A549 (cell line): ENCODE measurements around the gene IRF2BPL. TPM values are rescaled to one million over a fixed set of nuclear protein-coding genes. Genes with fewer than 3 reads are reported as not detected.

ENCODE experiments used
- ATOH8 ChIP-seq: fragments of 250-450 bp; sonication (Bioruptor Pico); IDR thresholded peaks from 2 replicates; pipeline ENCODE4 v1.5.0; 2020; ENCODE audit warnings: low read depth, mild to moderate bottlenecking, moderate library complexity
- CBX2 ChIP-seq: fragments of 200-600 bp; sonication (generic); IDR thresholded peaks from 2 replicates; pipeline ENCODE4 v1.6.1; 2016; ENCODE audit warnings: low read depth, mild to moderate bottlenecking, borderline replicate concordance
- CEBPB ChIP-seq, 2 experiments: fragments of >200 bp in 1 of 2; sonication (Bioruptor Twin) in 1 of 2; formaldehyde crosslinking in 1 of 2; IDR thresholded peaks; 2 replicates each; pipeline ENCODE4 v1.6.1; 2012 to 2016
- EHMT2 ChIP-seq: fragments of 200-600 bp; sonication (generic); IDR thresholded peaks from 2 replicates; pipeline ENCODE4 v1.6.1; 2016; ENCODE audit warnings: antibody characterized with exemption, low read depth, mild to moderate bottlenecking, moderate library complexity
- ESRRA ChIP-seq: fragments of 150-350 bp; IDR thresholded peaks from 2 replicates; pipeline ENCODE4 v1.6.1; 2014; ENCODE audit warnings: mild to moderate bottlenecking, low read length, borderline replicate concordance
- FOXS1 ChIP-seq: fragments of 250-450 bp; sonication (Bioruptor Pico); IDR thresholded peaks from 2 replicates; pipeline ENCODE4 v1.5.0; 2020; ENCODE audit warnings: mild to moderate bottlenecking, moderate library complexity
- HDAC2 ChIP-seq: fragments of 200-600 bp; sonication (generic); IDR thresholded peaks from 2 replicates; pipeline ENCODE4 v1.6.1; 2016
- HEYL ChIP-seq: fragments of 250-450 bp; sonication (Bioruptor Pico); IDR thresholded peaks from 2 replicates; pipeline ENCODE4 v1.8.0; 2021; ENCODE audit warnings: mild to moderate bottlenecking, moderate library complexity
- HOXB13 ChIP-seq: fragments of 250-450 bp; sonication (Bioruptor Pico); IDR thresholded peaks from 2 replicates; pipeline ENCODE4 v1.5.0; 2020; ENCODE audit warnings: low read depth, mild to moderate bottlenecking, moderate library complexity
- JUN ChIP-seq, 2 experiments: fragments of >200 bp; sonication (Bioruptor Twin); formaldehyde crosslinking; IDR thresholded peaks; 2 replicates in 1 of 2; 3 replicates in 1 of 2; pipeline ENCODE4 v1.6.1; 2016 to 2017
- JUNB ChIP-seq: fragments of >200 bp; sonication (Bioruptor Twin); formaldehyde crosslinking; IDR thresholded peaks from 2 replicates; pipeline ENCODE4 v1.6.1; 2016
- MAFK ChIP-seq: fragments of 450-650 bp; IDR thresholded peaks from 2 replicates; pipeline ENCODE4 v1.6.1; 2014; ENCODE audit not compliant: partially characterized antibody
- NFE2L2 ChIP-seq: fragments of 150-350 bp; conservative IDR thresholded peaks from 2 replicates; pipeline ENCODE4 v1.6.1; 2014; ENCODE audit warnings: low read length
- NPAS2 ChIP-seq: fragments of 250-450 bp; sonication (Bioruptor Pico); IDR thresholded peaks from 2 replicates; pipeline ENCODE4 v1.8.0; 2022; ENCODE audit warnings: mild to moderate bottlenecking, moderate library complexity, borderline replicate concordance
- PBX3 ChIP-seq: IDR thresholded peaks from 2 replicates; pipeline ENCODE4 v1.6.1; 2012
- PHF8 ChIP-seq: fragments of 200-600 bp; sonication (generic); IDR thresholded peaks from 2 replicates; pipeline ENCODE4 v1.6.1; 2016; ENCODE audit warnings: low read depth, mild to moderate bottlenecking, antibody characterized with exemption, moderate library complexity, borderline replicate concordance
- RCOR1 ChIP-seq: fragments of 150-350 bp; IDR thresholded peaks from 2 replicates; pipeline ENCODE4 v1.6.1; 2014; ENCODE audit warnings: antibody characterized with exemption, low read length, low read depth
- RFX5 ChIP-seq: fragments of 450-650 bp; IDR thresholded peaks from 2 replicates; pipeline ENCODE4 v1.7.1; 2014; ENCODE audit warnings: antibody characterized with exemption, mild to moderate bottlenecking, moderate library complexity
- RNF2 ChIP-seq: fragments of 200-600 bp; sonication (generic); IDR thresholded peaks from 2 replicates; pipeline ENCODE4 v1.6.1; 2016; ENCODE audit warnings: low read depth, mild to moderate bottlenecking, antibody characterized with exemption, moderate library complexity, borderline replicate concordance
- TP53 ChIP-seq: fragments of 250-450 bp; sonication (Bioruptor Pico); IDR thresholded peaks from 2 replicates; pipeline ENCODE4 v1.5.0; 2021; ENCODE audit warnings: mild to moderate bottlenecking, moderate library complexity
- ZC3H11A ChIP-seq: fragments of 450-650 bp; IDR thresholded peaks from 2 replicates; pipeline ENCODE4 v1.6.1; 2014; ENCODE audit warnings: antibody characterized with exemption, mild to moderate bottlenecking
- ZFP36 ChIP-seq: fragments of 450-650 bp; IDR thresholded peaks from 2 replicates; pipeline ENCODE4 v1.6.1; 2014; ENCODE audit warnings: borderline replicate concordance; ENCODE audit not compliant: partially characterized antibody
- ZSCAN20 ChIP-seq: fragments of 250-450 bp; sonication (Bioruptor Pico); IDR thresholded peaks from 2 replicates; pipeline ENCODE4 v1.8.0; 2022; ENCODE audit warnings: mild to moderate bottlenecking, moderate library complexity
- polyA plus RNA-seq, 4 experiments: library from polyadenylated mRNA; depleted of rRNA in 3 of 4; stranded (reverse); fragments of >200 nt; fragmentation: RNase III in 1 of 4; extraction: RNeasy Plus Mini Kit Qiagen cat#74134 plus additional on column Dnase treatment in 1 of 4; gene quantifications; 2 replicates in 3 of 4; 3 replicates in 1 of 4; pipeline ENCODE4 v1.2.3, GENCODE V29; 2011 to 2017
- TF ChIP-seq, protein P1 (sequence below): fragments of 450-650 bp; IDR thresholded peaks from 2 replicates; pipeline ENCODE4 v1.6.1; 2014; ENCODE audit warnings: antibody characterized with exemption
- TF ChIP-seq, protein P2 (sequence below): fragments of >200 bp; sonication (Bioruptor Twin); formaldehyde crosslinking; IDR thresholded peaks from 3 replicates; pipeline ENCODE4 v1.6.1; 2016

IRF2BPL gene
- polyA plus RNA-seq, 2 of the 4 experiments (the other 2 are of a cell fraction) = 18.1 to 28.3 TPM

DNA sequence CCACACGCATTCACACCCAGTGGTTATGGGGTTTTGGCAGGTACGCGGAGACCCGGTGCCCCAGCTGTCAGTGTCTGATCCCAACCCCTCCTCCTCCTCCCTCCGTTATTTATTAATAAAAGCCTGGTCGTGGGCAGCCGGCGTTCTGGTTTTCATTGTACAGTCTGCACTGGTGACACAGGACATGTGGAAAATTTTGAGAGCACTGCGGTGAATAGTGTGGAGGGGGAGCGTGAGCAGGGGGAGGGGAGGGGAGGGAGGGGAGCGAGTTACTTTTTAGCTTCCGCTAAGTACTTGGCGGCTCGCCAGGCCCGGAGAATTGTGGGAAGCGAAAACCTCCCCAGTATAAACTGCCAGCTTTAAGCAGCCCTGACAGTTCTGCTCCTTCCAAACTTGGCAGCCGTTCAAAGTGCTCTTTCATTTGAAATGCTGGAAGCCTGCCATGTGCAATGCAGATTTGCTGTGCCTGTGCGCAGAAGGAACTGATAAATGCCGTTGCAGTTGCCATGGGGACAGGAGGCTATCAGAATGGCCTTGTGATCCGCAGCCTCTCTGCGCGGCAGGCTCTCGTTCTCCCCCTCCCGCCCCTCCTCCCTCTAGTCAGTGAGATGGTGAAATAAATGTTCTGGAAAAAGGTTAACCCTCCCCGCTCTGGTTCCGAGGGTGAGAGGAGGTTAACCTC is 11.7 kb upstream of the IRF2BPL start (continued):
- TF ChIP-seq, protein P1, sequence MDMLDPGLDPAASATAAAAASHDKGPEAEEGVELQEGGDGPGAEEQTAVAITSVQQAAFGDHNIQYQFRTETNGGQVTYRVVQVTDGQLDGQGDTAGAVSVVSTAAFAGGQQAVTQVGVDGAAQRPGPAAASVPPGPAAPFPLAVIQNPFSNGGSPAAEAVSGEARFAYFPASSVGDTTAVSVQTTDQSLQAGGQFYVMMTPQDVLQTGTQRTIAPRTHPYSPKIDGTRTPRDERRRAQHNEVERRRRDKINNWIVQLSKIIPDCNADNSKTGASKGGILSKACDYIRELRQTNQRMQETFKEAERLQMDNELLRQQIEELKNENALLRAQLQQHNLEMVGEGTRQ = 0 out of 2 replicates have a peak, but pooled peaks have one; percentile 24
- TF ChIP-seq EHMT2 = no peak
- TF ChIP-seq HDAC2 = no peak
- TF ChIP-seq, protein P2, sequence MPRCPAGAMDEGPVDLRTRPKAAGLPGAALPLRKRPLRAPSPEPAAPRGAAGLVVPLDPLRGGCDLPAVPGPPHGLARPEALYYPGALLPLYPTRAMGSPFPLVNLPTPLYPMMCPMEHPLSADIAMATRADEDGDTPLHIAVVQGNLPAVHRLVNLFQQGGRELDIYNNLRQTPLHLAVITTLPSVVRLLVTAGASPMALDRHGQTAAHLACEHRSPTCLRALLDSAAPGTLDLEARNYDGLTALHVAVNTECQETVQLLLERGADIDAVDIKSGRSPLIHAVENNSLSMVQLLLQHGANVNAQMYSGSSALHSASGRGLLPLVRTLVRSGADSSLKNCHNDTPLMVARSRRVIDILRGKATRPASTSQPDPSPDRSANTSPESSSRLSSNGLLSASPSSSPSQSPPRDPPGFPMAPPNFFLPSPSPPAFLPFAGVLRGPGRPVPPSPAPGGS = no peak
- no peak for TF ChIP-seq NFE2L2
- no peak for TF ChIP-seq NPAS2 (CRISPR knock-in tag)
- no peak for TF ChIP-seq PBX3
- TF ChIP-seq CBX2 = no peak
- no peak for TF ChIP-seq RCOR1
- TF ChIP-seq RNF2 = no peak
- TF ChIP-seq ZFP36 = peak; percentile 74
- TF ChIP-seq CEBPB (IDR thresholded peaks at IDR 0.05) = peak; percentile 62 to 83
- no peak for TF ChIP-seq TP53
- no peak for TF ChIP-seq MAFK
- no peak for TF ChIP-seq ATOH8 (CRISPR knock-in tag)
- TF ChIP-seq JUNB = no peak
- TF ChIP-seq PHF8 = no peak
- TF ChIP-seq FOXS1 (CRISPR knock-in tag) = no peak
- peak; percentile 17; the same call in 1 of the 2 replicates for TF ChIP-seq ESRRA
- no peak for TF ChIP-seq ZC3H11A
- TF ChIP-seq HEYL (CRISPR knock-in tag) = no peak
- peak; percentile 78 to 93; a peak in 3 of 5 replicates for TF ChIP-seq JUN (IDR thresholded peaks at IDR 0.05)
- no peak for TF ChIP-seq HOXB13 (CRISPR knock-in tag)
- no peak for TF ChIP-seq ZSCAN20
- TF ChIP-seq RFX5 = no peak
